Activated T-helper 2 cell treated with anti-CD3 and anti-CD28 coated beads, Interferon-gamma antibody, Interleukin-2, Interleukin-4, amounts not matched to agents 10 μg/mL and 5 μg/mL and 100 μg/mL, durations not matched to agents 14 hours and 24 hours and 36 hours (primary cell): ENCODE measurements around the gene TTC23. TPM values are rescaled to one million over a fixed set of nuclear protein-coding genes. Genes with fewer than 3 reads are reported as not detected.
A peak's percentile ranks its signal among the peaks of the same experiment; 100 is the strongest.
"Not testable (repeated sequence)": the region's sequence is repeated elsewhere in the genome, so short reads cannot be mapped to it uniquely, and the experiment has no call there.

Experiments used
- DNase-seq: peaks from one replicate; pipeline ENCODE4 v3.0.0; 2021; ENCODE audit warnings: low spot score
- H3K27ac Mint-ChIP-seq: one replicate; pipeline ENCODE4 v1.8.0; 2021; ENCODE audit warnings: mixed read lengths
- H3K27me3 Mint-ChIP-seq: one replicate; pipeline ENCODE4 v1.8.0; 2021; ENCODE audit warnings: low read depth, mixed read lengths
- H3K36me3 Mint-ChIP-seq: one replicate; pipeline ENCODE4 v1.8.0; 2021; ENCODE audit warnings: low read depth, mixed read lengths
- H3K4me1 Mint-ChIP-seq: one replicate; pipeline ENCODE4 v1.8.0; 2021; ENCODE audit warnings: low read depth, mixed read lengths
- H3K4me3 Mint-ChIP-seq: one replicate; pipeline ENCODE4 v1.8.0; 2021; ENCODE audit warnings: low read depth, mild to moderate bottlenecking, moderate library complexity, mixed read lengths
- H3K9me3 Mint-ChIP-seq: one replicate; pipeline ENCODE4 v1.8.0; 2021; ENCODE audit warnings: mixed read lengths
- intact Hi-C: fragments of 100-400 bp; cut with micrococcal nuclease; formaldehyde crosslinking; loops from one replicate; pipeline ENCODE4 v1.15.1; 2023
- total RNA-seq: library from RNA; stranded (reverse); gene quantifications from 2 replicates; pipeline ENCODE4 v1.2.3, GENCODE V29; 2022

Gene TTC23
- total RNA-seq, 1 donor from 2014 or later, result 3.9 TPM

DNA sequence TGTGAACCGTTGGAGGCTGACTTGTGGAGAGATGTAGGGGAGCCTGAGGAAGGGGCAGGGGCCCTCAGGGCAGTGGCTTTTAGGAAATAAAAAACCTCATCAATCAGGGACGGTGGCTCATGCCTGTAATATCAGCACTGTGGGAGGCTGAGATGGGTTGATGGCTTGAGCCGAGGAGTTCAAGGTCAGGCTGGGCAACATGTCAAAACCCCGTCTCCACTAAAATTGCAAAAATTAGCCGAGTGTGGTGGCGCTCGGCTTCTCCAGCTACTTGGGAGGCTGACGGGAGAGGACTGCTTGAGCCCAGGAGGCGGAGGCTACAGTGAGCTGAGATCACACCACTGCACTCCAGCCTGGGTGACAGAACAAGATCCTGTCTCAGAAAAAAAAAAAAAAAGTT is 7.6 kb downstream of the TTC23 start:
- Mint-ChIP-seq H3K27ac (no peak overlapping the region), H3K36me3 (no peaks in the 10 kb centered on the region), H3K9me3 (no peaks in the 10 kb centered on the region), H3K27me3 (peaks cover 2% of the 10 kb centered on the region), H3K4me1 (peaks cover 15% of the 10 kb centered on the region), H3K4me3 (no peak overlapping the region)
- no peak for DNase-seq
- intact Hi-C loops, result no loop called here

DNA sequence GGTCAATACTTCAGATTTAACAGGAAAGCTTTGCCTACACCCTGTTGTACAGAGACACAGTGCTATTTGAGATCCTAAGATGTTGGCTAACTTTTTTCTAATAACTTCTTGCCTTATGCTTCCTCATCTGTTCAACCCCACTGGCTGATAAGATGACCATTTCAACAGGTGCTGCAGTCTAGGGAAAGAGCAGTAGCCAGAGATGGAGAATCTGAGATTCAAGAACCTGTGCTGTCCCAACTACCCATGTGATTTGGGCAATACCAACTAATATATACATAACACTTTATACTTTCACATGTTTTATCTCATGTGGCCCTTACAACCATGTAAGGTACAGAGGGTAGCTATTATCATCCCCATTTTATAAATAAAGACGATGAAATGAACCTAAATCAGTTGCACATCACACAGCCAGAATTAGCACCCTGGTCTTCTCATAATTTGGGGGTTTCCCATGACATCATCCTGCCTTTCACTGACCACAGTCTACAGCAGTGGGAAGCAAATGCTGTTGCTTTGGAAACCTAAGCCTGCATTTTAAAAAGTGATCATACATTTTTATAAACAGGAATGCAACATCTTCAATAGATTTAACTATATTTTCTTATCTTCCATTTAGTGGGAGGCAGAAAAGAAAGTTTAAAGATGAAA is 9.7 kb downstream of the TTC23 start:
- Mint-ChIP-seq H3K36me3 (no peaks in the 10 kb centered on the region), H3K4me3 (no peak overlapping the region), H3K27ac (no peak overlapping the region), H3K27me3 (peaks cover 2% of the 10 kb centered on the region), H3K9me3 (no peaks in the 10 kb centered on the region), H3K4me1 (peaks cover 15% of the 10 kb centered on the region)
- DNase-seq, result no peak
- intact Hi-C loops, result no loop called here

DNA sequence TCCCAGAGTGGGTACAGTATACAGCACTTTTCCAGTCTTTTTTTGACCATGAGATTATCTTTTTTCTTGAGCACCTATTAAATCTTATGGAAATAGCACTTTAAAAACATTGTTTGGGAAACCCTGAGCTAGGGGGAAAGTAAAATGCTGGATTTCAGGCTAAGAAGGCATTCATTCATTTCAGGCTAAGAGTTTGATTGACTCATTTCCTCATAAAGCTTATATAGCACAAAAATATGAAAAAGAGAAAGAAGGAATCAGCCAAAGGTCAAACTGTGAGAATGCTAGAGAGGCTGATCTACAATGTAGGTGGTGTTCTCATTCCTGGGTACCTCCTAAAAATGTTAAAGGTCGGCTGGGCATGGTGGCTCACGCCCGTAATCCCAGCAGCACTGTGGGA is 10.5 kb downstream of the TTC23 start:
- intact Hi-C loops, result no loop called here

DNA sequence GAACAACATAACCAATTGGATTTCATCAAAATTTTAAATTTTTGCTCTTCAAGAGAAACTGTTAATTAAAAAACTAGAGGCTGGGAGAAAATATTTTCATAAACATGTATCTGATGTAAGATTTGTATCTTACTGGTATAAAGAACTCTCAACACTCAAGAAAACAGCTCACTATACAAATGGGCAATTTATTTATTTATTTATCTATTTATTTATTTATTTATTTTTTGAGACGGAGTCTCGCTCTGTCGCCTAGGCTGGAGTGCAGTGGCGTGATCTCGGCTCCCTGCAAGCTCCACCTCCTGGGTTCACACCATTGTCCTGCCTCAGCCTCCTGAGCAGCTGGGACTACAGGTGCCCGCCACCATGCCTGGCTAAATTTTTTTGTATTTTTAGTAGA is 15.2 kb downstream of the TTC23 start:
- not testable (repeated sequence) for H3K4me3 Mint-ChIP-seq, H3K4me1 Mint-ChIP-seq

More for the DNA sequence above, 10.5 kb downstream of the TTC23 start:
- no peak for DNase-seq
- peaks cover 15% of the 10 kb centered on the region for H3K4me1 Mint-ChIP-seq
- no peak overlapping the region for H3K4me3 Mint-ChIP-seq
- H3K36me3 Mint-ChIP-seq, result no peaks in the 10 kb centered on the region
- no peak overlapping the region for H3K27ac Mint-ChIP-seq
- no peaks in the 10 kb centered on the region for H3K9me3 Mint-ChIP-seq
- H3K27me3 Mint-ChIP-seq, result peaks cover 2% of the 10 kb centered on the region

DNA sequence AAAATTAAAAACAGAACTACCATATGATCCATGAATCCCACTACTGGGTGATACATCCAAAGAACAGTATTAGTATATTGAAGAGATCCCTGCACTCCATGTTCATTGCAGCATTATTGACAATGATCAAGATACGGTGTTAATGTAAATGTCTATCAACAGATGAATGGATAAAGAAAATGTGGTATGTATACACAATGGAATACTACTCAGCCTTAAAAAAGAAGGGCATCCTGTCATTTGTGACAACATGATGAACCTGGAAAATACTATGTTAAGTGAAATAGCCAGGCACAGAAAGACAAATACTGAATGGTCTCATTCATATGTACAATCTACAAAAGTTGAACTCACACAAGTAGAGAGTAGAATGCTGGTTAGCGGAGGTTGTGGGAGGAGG is 16.6 kb downstream of the TTC23 start:
- H3K4me1 Mint-ChIP-seq, result peaks cover 4% of the 10 kb centered on the region
- no peaks in the 10 kb centered on the region for H3K36me3 Mint-ChIP-seq
- peaks cover 5% of the 10 kb centered on the region for H3K9me3 Mint-ChIP-seq
- DNase-seq, result no peak
- intact Hi-C loops, result no loop called here
- H3K27ac Mint-ChIP-seq, result no peak overlapping the region
- no peak overlapping the region for H3K4me3 Mint-ChIP-seq
- H3K27me3 Mint-ChIP-seq, result peaks cover 2% of the 10 kb centered on the region

More for the DNA sequence above, 15.2 kb downstream of the TTC23 start:
- H3K9me3 Mint-ChIP-seq, H3K27ac Mint-ChIP-seq, DNase-seq, intact Hi-C loops, H3K36me3 Mint-ChIP-seq, H3K27me3 Mint-ChIP-seq: not testable (repeated sequence)

DNA sequence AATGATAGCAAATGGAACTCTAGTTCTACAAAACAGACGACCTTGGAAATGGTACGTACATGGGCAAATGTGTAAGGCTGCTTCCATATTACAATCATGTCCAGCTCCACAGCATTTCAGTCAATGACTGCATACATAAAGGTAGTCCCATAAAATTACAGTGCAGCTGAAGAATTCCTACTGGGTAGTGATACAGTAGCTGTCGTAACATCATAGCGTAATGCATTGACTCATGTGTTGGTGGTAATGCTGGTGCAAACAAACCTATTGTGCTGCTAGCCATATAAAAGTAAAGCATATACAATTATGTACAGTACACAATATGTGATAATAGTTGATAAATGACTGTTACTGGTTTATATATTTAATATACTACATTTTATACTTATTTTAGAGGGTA is 18.5 kb downstream of the TTC23 start:
- H3K9me3 Mint-ChIP-seq, result peaks cover 5% of the 10 kb centered on the region
- no peak overlapping the region for H3K27ac Mint-ChIP-seq
- H3K4me3 Mint-ChIP-seq, result no peak overlapping the region
- peaks cover 4% of the 10 kb centered on the region for H3K4me1 Mint-ChIP-seq
- intact Hi-C loops, result no loop called here
- peaks cover 2% of the 10 kb centered on the region for H3K27me3 Mint-ChIP-seq
- no peak for DNase-seq
- H3K36me3 Mint-ChIP-seq, result no peaks in the 10 kb centered on the region

DNA sequence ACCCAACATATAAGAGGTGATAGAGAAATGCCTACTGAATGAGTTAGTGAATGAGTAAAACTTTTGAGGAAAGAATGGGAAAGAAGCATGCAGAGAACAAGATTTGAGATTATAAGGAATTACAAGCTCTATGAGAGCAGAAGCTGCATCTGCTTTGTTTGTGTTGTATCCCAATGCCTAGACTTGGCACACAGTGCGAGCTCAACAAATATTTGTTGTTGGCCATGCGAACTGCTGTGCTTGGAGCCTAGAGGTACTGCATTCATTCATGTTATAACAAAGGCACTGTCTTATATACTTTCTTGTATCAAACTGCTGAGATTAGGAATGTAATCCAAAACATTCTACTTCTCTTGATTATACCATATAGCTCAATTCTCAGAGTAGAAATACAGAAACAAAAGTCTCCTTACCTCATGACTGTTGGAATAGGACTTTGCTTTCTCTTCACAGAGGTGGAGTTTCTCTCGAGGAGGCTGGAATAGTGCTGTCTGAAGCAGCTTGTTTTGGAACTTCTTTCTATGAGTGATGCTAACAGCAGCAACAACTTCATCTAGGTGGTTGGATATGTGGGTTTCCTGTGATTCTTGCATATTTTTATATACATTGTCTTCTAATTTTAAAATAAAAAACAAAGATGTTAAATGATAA is 21.1 kb downstream of the TTC23 start:
- no peak overlapping the region for H3K27ac Mint-ChIP-seq
- intact Hi-C loops, result no loop called here
- peaks cover 2% of the 10 kb centered on the region for H3K27me3 Mint-ChIP-seq
- peaks cover 2% of the 10 kb centered on the region for H3K4me1 Mint-ChIP-seq
- H3K4me3 Mint-ChIP-seq, result no peak overlapping the region
- no peak for DNase-seq
- peaks cover 5% of the 10 kb centered on the region for H3K9me3 Mint-ChIP-seq
- no peaks in the 10 kb centered on the region for H3K36me3 Mint-ChIP-seq

DNA sequence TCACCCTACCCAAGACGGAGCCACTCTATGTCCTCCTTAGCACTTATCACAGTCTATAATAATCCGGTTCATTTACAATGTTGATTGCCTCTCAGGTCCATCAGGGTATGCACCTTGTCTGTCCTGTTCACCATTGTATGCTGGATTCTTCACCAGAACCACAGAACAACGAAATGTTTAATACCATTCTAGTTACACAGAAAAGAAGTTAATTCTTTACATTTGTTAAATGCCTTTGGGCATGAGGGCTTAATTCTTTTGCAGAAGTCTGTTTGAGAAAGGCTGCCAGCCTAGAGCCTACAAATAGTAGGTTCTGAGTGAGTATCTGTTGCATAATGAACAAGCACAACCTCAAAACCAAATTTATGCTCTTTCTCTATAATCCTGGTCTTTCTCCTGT is 22.6 kb downstream of the TTC23 start:
- Mint-ChIP-seq H3K27me3 (no peaks in the 10 kb centered on the region), H3K9me3 (no peaks in the 10 kb centered on the region), H3K36me3 (no peaks in the 10 kb centered on the region), H3K4me3 (no peak overlapping the region), H3K27ac (no peak overlapping the region), H3K4me1 (no peaks in the 10 kb centered on the region)
- intact Hi-C loops, result no loop called here
- no peak for DNase-seq

DNA sequence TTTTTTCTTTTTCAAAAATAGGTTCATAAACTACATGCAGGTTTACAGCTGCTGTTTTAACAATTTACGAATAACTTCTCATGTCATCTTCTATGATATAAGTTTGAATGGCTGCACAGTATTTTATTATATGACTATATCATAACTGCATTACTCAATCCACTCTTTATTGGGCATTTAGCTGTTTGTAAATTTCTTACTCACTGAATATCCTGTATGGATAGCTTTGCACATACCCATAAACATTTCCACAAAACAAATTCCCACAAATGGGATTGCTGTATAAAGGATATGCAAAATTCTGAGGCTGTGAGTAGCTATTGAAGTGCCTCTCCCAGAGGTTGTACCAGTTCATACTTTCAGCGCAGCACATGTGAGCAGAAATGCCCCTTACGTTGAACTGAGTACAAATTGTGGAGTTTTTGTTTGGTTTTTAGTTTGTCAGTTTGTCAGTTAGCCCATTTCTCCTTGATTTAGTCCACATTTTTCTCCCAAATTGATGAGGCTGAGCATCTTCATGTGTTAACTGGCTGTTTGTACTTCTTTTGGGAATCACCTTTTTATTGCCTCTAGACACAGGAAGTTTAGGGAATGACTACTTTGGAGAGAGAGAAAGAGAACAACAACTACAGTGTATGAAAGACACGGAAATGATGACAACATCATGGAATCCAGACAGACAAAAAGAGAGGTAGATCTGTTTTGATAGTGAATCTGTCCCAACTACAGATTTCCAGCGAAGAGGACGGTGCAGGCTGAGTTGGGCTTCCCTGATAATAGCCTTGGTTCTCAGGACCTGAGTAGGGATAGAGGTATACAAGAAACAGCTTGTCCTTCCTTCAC is 24.8 kb downstream of the TTC23 start:
- no peak for DNase-seq
- Mint-ChIP-seq H3K27me3 (no peaks in the 10 kb centered on the region), H3K4me1 (no peaks in the 10 kb centered on the region), H3K9me3 (no peaks in the 10 kb centered on the region), H3K4me3 (no peak overlapping the region), H3K27ac (no peak overlapping the region), H3K36me3 (no peaks in the 10 kb centered on the region)
- intact Hi-C loops, result no loop called here

DNA sequence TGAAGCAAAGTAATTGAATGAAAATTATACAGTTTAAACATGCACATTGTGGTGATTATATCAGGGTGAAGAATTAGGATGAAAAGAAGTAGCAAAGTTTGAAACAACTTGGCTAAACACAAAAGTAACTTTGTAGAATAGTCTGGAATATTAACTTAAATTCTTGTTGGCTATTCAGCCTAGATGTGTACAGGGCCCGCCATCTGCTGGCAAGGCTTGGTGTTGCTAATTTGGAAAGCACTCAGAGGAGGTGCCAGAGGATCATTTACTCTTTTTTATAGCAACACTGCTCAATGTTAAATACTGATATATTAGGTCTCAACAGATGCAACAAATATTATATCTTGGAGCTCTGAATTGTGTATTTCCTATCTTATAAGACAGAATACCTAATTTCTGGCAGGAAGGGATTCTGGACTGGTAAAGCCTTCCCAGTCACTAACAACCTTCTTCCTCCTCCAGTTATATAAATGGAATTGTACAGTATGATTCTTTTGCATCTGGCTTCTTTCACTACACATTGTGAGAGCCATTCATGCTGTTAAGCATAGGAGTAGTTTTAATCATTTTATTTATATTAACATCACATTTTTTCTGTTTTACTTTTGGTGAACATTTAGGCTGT is 36.1 kb downstream of the TTC23 start:
- H3K27me3 Mint-ChIP-seq, result no peaks in the 10 kb centered on the region
- no peaks in the 10 kb centered on the region for H3K36me3 Mint-ChIP-seq
- no peak overlapping the region for H3K4me3 Mint-ChIP-seq
- no peak overlapping the region for H3K27ac Mint-ChIP-seq
- intact Hi-C loops, result loop anchor here (1.0 to 10.0 kb wide), 2 partner anchors 109 to 768 kb away; no protein-coding TSS in a partner anchor
- no peaks in the 10 kb centered on the region for H3K9me3 Mint-ChIP-seq
- no peaks in the 10 kb centered on the region for H3K4me1 Mint-ChIP-seq
- DNase-seq, result peak; percentile 44

DNA sequence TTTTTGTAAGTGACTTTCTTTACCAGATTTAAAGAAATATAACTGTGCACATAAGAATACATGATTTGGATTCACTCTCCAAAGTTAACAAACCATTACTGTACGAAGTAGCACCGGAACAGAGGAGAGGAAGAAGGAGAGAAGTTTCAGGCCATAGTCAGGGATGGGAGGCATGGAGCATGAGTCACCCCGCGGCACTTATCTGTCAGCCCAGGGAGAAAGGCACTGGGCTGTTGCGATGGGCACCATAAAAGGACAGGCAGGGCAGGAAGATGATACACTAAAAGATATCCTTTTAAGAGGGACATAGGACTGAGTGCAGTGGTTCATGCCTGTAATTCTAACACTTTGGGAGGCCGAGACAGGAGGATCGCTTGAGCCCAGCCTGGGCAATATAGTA is 37.0 kb downstream of the TTC23 start:
- Mint-ChIP-seq H3K4me1 (no peaks in the 10 kb centered on the region), H3K36me3 (no peaks in the 10 kb centered on the region), H3K27me3 (no peaks in the 10 kb centered on the region), H3K27ac (no peak overlapping the region), H3K9me3 (no peaks in the 10 kb centered on the region), H3K4me3 (no peak overlapping the region)
- no peak for DNase-seq
- intact Hi-C loops, result loop anchor here (10.0 kb wide), 1 partner anchor 768 kb away; no protein-coding TSS in a partner anchor

DNA sequence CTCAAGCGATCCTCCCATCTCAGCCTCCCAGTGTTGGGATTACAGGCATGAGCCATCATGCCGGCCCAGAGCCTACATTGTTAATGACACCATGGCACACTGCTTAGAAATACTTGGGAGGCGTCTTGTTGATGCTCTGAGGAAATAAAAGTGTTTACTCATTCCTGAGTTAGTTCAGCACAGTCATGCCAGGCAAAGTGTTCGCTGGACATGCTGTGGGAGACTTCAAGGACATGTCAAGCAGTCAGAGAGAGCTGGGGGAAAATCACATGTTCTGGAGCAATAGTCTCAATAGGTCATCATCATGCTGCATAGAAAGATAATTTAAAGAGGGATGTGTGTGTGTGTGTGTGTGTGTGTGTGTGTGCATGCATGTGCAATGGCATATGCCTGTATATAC is 37.5 kb downstream of the TTC23 start:
- no peak overlapping the region for H3K27ac Mint-ChIP-seq
- no peaks in the 10 kb centered on the region for H3K9me3 Mint-ChIP-seq
- intact Hi-C loops, result loop anchor here (10.0 kb wide), 1 partner anchor 767 kb away; no protein-coding TSS in a partner anchor
- no peak for DNase-seq
- H3K4me1 Mint-ChIP-seq, result no peaks in the 10 kb centered on the region
- H3K4me3 Mint-ChIP-seq, result no peak overlapping the region
- H3K36me3 Mint-ChIP-seq, result no peaks in the 10 kb centered on the region
- no peaks in the 10 kb centered on the region for H3K27me3 Mint-ChIP-seq
